HG03558 (cell line): ENCODE data around the gene EIF2D.
"Not testable (repeated sequence)": the region's sequence is repeated elsewhere in the genome, so short reads cannot be mapped to it uniquely, and the experiment has no call there.

ENCODE experiments used
- ATAC-seq: cut with Tn5 transposase; IDR thresholded peaks from one replicate; pipeline ENCODE4 v1.9.1; 2021; ENCODE audit warnings: moderate number of reproducible peaks; ENCODE audit not compliant: unreplicated experiment; ENCODE audit errors: extremely low read depth

Gene EIF2D

DNA sequence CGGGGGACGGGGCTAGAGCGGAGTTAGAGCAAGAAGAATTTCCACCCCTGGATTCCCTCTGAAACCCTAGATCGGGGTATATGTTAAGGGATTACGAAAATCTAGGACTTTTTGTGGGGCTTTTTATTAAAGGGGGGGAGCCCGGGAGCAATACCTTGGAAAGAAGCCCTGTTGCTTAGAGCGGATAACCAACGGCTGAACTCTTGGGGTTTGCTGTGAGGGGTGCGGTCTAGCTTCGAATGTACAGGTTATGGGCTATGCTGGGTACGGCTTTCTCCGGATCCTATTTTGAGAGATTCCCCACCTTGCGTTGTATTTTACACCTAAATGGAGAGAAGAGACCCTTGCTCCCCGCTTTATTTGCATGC, 23.7 kb upstream of the EIF2D start:
- no peak for ATAC-seq

GRCh38 chr1:206635080-206635977, 23.1 kb upstream of the EIF2D start, which contains the start of gene DYRK3:
Gene DYRK3 (plus strand): TSS chr1:206635536. CDS start chr1:206635704, 168 bp downstream.
- peak; percentile 69 for ATAC-seq

DNA sequence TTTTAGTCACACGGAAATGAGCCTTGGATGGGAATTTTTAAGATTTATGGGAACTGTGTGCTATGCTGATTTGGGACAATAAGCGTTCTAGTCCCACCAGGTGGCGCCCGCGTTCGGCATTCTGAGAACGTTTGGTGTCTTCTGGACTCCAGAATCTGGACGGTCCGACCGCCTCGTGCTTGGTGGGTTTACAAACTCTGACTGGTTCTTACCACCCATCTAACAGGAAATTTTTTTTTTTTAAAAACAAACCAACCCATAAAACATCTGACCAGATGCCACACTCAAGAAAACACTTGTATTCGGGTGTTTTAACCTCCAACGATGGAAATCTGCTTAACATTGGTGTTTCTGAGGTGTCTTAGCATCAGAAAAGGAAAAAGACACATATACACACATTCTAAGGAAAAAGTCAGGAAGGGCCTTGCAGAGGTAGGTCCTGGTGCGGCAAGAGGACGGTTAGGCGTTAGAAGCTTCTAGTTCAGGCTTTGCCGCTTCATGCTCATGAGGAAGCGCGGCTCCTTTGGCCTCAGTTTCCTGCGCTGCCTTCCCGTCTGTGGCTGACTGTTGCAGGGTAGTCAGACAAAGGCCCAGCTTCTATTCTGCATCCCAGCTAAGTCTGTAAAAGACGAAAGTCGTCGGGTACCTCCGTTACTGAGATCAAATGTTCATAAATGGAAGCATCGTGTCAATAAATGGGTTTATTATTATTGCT, 22.3 kb upstream of the EIF2D start:
- no peak for ATAC-seq

DNA sequence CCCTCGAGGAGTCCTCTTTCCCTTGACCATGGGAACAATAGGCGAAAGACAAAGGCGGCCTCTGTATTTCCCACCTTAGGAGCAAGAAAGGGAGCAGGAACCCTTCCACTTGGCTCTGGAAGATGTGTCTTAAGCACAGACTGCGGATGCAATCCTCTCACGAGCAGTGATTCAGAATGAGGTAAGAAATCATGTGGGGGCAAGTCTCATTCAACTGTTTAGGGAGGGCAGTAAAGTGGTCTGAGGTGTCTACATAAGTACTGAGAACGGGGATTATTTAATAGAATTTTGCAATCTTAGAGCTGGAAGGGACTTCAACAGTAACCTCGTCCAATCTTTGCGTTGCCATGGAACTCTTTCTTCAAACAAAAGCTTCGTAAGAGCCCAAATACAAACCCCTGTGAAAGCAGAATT, 21.4 kb upstream of the EIF2D start:
- ATAC-seq: no peak

GRCh38 chr1:206631085-206631509, 18.8 kb upstream of the EIF2D start:
- ATAC-seq: no peak

GRCh38 chr1:206628916-206629315, 16.7 kb upstream of the EIF2D start:
- ATAC-seq: no peak

DNA sequence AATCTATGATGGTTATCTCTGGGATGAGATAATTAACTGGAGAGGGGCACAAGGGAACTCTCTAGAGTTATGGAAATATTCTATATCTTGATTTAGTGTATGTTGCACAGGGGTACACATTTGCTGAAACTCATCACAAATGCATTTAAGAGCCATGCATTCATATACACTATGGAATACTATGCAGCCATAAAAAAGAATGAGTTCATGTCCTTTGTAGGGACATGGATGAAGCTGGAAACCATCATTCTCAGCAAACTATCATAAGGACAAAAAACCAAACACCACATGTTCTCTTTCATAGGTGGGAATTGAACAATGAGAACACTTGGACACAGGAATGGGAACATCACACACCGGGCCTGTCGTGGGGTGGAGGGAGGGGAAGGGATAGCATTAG, 14.1 kb upstream of the EIF2D start:
- not testable (repeated sequence) for ATAC-seq

DNA sequence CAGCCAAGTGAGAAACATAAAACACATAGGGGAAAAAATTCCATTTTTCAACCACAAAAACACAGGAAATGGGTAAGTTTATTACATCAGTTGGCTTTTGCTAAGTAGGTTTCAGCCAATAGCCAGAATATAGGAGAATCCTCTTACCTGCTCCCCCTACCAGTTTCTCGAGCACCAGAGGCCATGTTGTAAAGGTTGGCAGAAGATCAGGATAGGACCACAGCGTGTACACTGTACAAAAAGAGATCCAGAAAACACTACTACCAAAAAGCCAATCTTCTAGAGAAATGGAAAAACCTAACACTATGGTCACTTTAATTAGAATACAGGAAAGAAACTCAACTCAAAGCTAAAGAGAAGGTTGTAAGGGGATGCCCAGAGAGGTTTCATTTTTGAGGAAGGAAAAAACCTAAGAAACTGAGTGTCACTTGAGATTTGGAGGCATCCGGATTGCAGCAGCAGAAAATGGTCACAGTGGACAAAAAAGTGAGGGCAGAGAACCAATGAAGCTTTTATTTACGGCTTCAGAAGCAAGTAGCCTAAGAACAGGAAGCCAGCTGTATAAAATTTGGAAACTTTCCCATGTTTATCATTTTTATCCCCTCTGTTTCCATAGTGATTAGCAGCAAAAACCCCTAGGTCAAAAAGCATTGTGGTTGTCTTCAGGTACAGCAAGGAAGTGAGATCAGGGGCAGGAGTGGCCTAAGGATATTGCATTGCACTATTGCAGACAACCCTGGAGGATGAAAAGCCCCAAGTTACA, 2.9 kb downstream of the EIF2D start:
- ATAC-seq: no peak

- ATAC-seq: no peak
Measured at GRCh38 chr1:206608108-206608698, 4.1 kb downstream of the EIF2D start.

DNA sequence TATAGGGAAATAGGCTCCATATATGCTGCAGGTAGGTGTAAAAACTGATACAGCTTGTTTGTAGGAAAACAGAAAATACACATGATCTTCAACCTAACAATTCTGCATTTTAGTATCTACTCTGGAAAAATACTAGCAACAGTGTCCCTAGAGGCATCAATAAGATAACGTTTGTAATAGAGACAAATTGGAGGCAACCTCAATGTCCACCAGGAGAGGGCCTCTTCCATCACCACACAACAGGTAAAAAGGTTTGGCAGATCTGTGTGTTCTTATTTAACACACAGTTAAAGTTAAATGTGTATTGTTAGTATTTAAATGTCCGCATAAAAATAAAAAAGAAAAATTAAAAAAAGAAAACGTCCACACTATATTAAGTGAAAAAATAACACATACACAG, 5.4 kb downstream of the EIF2D start:
- ATAC-seq: no peak

- ATAC-seq: no peak
Measured at GRCh38 chr1:206604861-206605260, 7.4 kb downstream of the EIF2D start.

DNA sequence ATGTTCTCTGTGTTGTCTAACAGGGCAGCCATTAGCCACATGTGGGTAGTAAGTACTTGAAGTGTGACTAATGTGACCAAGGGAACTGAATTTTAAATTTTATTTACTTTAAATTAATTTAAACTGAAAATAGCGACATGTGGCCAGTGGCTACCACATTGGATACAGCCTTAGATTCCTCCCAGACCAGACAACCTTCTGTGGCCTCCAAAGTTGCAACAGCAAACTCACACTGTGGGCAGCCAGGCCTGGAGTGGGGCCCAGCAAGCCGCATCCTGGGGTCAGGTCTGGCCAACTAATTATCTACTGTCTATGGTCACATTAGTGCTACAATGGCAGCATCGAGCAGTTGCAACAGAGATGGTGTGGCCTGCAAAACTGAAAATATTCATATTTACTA, 11.7 kb downstream of the EIF2D start:
- ATAC-seq: no peak

- ATAC-seq: no peak
Measured at GRCh38 chr1:206596319-206596666, 16.0 kb downstream of the EIF2D start.

- ATAC-seq: no peak
Measured at GRCh38 chr1:206595581-206596318, 16.5 kb downstream of the EIF2D start.

DNA sequence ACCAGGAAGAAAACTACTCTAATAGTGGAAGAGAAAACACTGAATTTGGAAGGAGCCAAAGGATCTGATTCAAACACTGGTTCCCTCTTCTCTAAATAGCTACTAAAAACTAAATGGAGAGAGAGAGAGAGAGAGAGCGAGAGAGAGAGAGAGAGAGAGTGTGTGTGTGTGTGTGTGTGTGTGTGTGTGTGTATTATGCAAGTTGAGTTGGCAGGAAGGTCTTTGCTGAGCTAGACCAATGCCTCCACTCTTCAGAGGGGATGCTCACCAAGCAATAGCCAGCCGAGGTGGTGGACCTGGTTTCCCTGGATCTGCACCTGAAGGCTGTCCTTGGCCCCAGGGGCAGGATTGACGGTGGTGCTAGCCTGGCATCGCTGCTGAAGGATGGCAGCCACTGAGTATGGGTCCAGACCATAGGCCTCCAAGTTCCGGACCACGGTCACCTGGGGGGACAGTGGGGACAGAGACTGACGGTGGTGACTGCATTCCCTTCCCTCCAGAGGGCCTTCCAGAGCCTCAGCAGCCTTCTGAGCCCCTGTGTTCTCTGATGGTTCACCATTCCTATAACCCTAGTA, 18.8 kb downstream of the EIF2D start:
- no peak for ATAC-seq

DNA sequence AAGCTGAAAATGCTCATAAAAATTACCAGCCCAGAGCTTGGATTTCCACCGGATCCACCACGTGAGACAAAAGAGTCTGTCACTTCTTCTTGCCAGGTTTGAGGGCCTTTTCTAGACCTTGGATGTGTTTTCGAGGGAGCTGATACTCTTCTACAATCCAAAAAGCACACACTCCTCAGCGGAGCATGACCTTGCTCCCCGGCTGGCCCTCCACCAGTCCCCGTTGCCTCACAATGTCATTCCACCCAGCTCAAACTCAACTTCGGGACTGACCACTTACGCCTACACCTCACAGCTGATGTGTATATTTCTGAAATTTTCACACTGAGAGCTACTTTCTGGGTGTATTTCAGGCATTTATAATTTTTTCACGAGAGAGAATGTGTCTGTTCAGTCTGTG, 20.6 kb downstream of the EIF2D start:
- no peak for ATAC-seq

DNA sequence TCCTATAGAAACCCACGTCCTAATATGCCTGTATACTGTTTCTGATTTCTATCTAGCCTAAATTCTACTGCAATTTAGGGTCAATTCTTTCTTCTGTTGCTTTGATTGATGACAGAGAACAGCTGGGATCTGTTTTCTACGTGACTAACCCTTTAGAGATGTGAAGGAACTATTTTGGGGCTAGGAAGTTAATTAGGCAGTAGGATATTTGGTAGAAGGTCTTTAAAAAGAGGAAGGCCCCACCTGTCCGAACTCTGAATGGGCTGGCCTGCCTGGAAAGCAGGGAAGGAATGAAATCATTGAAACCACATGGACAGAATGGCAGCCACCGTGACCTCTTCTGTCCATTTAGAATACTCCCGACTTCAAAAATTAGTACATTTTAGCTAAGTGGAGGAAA, 21.0 kb downstream of the EIF2D start:
- no peak for ATAC-seq

DNA sequence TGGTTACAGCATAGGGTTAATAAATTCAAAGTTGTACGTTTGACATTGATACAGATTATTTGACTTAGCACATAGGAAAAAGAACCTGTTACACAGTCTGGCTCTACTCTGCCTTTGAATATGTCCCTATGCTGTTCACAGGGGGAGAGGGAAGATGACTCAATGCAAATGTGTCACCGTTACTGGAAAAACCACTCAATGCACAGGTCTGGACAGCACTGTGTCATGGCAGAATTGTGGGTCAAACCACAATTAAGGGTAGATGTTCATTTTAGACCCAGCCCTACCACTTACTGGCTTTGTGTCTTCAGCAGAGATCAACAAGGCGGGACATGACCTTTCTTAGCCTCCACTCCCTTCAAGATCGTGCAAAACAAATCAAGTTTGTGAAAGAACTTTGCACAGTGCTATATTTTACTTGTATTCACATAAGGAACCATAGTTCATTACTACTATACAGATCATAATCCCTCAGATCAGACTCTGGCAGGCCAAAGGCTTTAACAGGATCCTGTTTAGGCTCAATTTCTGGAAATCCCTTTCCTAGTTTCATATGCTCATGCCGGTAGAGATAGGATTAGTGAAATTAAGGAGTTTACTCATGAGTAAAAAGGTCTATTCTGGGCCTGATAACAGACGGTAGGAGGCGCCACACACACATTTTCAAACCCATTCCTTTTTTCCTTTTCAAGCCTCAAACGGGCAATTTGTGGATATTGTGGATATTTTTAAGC, 22.1 kb downstream of the EIF2D start:
- ATAC-seq: no peak

DNA sequence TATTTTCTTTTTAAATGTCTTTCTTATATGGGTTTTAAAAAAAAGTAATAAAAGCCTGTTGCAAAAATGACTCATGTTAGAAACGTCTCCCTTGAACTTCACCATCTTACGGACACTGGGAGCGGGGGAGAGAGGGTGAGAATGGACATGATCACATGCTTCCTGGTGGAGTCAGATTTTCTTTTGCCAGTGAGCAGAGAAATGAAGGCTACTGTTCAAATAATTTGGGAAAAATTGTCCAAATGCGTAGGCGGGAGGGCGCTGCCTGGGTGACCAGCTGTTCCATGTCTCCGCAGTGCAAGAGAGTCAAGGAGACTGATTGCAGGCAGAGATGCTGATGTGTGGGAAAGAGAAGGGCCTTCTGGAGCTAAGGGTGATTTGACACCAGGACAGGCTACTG, 23.1 kb downstream of the EIF2D start:
- no peak for ATAC-seq
